ENCODE data around the gene MX1. TPM values are rescaled to one million over a fixed set of nuclear protein-coding genes. Genes with fewer than 3 reads are reported as not detected.

The MX1 gene
- total RNA-seq, 4 donors from 2014 or later: 10.5 to 23.8 (median 17.3) TPM

GRCh38 chr21:41405321-41405720, 20.7 kb upstream of the MX1 start:
- no peaks in the 10 kb centered on the region for H3K27me3 ChIP-seq
- peaks cover 0 to 71% (median 6%) of the 10 kb centered on the region in 3 donors for H3K36me3 ChIP-seq
- TF ChIP-seq POLR2A (IDR thresholded peaks at IDR 0.05) (no peak), CTCF (IDR thresholded peaks at IDR 0.05) (no peak), EP300 (IDR thresholded peaks at IDR 0.05) (no peak)
- no peak overlapping the region for H3K4me3 ChIP-seq
- no peaks in the 10 kb centered on the region for H3K9me3 ChIP-seq
- no peak for DNase-seq (ENCODE audit: low spot score in 2 of 2)
- H3K27ac ChIP-seq: no peak overlapping the region
- H3K4me1 ChIP-seq: no peaks in the 10 kb centered on the region
- 90 to 92% methylated on average over 4 of the region's 4 CpGs for WGBS, 2 donors

- WGBS, 2 donors: 82 to 88% methylated on average over 6 of the region's 6 CpGs
- H3K27me3 ChIP-seq: no peaks in the 10 kb centered on the region
- H3K4me1 ChIP-seq: no peaks in the 10 kb centered on the region
- no peak overlapping the region for H3K27ac ChIP-seq
- no peak overlapping the region for H3K4me3 ChIP-seq
- no peak for TF ChIP-seq CTCF (IDR thresholded peaks at IDR 0.05)
- TF ChIP-seq POLR2A (IDR thresholded peaks at IDR 0.05): no peak
- TF ChIP-seq EP300 (IDR thresholded peaks at IDR 0.05): no peak
- DNase-seq (ENCODE audit: low spot score in 2 of 2): no peak
- peaks cover 0 to 5% (median 0%) of the 10 kb centered on the region in 4 donors for H3K9me3 ChIP-seq
- H3K36me3 ChIP-seq: peaks cover 0 to 70% (median 6%) of the 10 kb centered on the region in 3 donors
Measured at GRCh38 chr21:41406340-41406739, 19.7 kb upstream of the MX1 start.

- no peak for DNase-seq (ENCODE audit: low spot score in 2 of 2)
Measured at GRCh38 chr21:41407541-41408460, 18.2 kb upstream of the MX1 start.

GRCh38 chr21:41410361-41410760, 15.7 kb upstream of the MX1 start:
- WGBS, 2 donors: 82 to 84% methylated on average over 1 of the region's 1 CpG
- TF ChIP-seq CTCF (IDR thresholded peaks at IDR 0.05) (no peak), EP300 (IDR thresholded peaks at IDR 0.05) (no peak), POLR2A (IDR thresholded peaks at IDR 0.05) (no peak)
- Histone ChIP-seq H3K27ac (no peak overlapping the region), H3K27me3 (no peaks in the 10 kb centered on the region), H3K9me3 (peaks cover 0 to 19% (median 0%) of the 10 kb centered on the region in 4 donors), H3K4me1 (no peaks in the 10 kb centered on the region), H3K36me3 (peaks cover 0 to 34% (median 6%) of the 10 kb centered on the region in 3 donors), H3K4me3 (no peak overlapping the region)
- no peak for DNase-seq (ENCODE audit: low spot score in 2 of 2)

More at GRCh38 chr21:41407541-41408460, 18.2 kb upstream of the MX1 start:
- Histone ChIP-seq H3K4me3 (no peak overlapping the region), H3K27me3 (no peaks in the 10 kb centered on the region), H3K9me3 (peaks cover 0 to 9% (median 0%) of the 10 kb centered on the region in 4 donors), H3K36me3 (peaks cover 0 to 57% (median 6%) of the 10 kb centered on the region in 3 donors), H3K4me1 (no peaks in the 10 kb centered on the region), H3K27ac (no peak overlapping the region)
- WGBS, 2 donors: 94% methylated on average over 24 of the region's 24 CpGs
- TF ChIP-seq POLR2A (IDR thresholded peaks at IDR 0.05) (no peak), CTCF (IDR thresholded peaks at IDR 0.05) (no peak), EP300 (IDR thresholded peaks at IDR 0.05) (no peak)

Data from tibial nerve (tissue), 4 donors.